ENCODE data around the gene CNOT8.

The CNOT8 gene

GRCh38 chr5:154923441-154924430, 65.3 kb downstream of the CNOT8 start:
- no peak for DNase-seq (ENCODE audit: low read depth)

Measured in activated gamma-delta T cell treated with anti-CD3 and anti-CD28 coated beads, Interleukin-2, amount 50 U/mL, for 16 hours (primary cell).